Thyroid gland (tissue), 4 donors: Measurements from ENCODE around the gene SGTB. TPM values are rescaled to one million over a fixed set of nuclear protein-coding genes. Genes with fewer than 3 reads are reported as not detected.
"Not testable (repeated sequence)": the region's sequence is repeated elsewhere in the genome, so short reads cannot be mapped to it uniquely, and the experiment has no call there.

Source experiments
- DNase-seq, 2 donors: peaks; one replicate each; pipeline ENCODE4 v3.0.0-alpha.2; 2019
- H3K27ac ChIP-seq, 3 donors: fragments of 200-600 bp; sonication (generic); 1 replicate in 2 of 3; 2 replicates in 1 of 3; pipeline ENCODE4 v1.5.1; 2016 to 2019; ENCODE audit warnings: mild to moderate bottlenecking in 1 of 3, moderate library complexity in 1 of 3
- H3K27me3 ChIP-seq: fragments of 200-600 bp; sonication (generic); one replicate; pipeline ENCODE4 v1.5.1; 2019
- H3K36me3 ChIP-seq, 2 donors: fragments of 200-600 bp; sonication (generic); one replicate each; pipeline ENCODE4 v1.5.1; 2016 to 2019
- H3K4me1 ChIP-seq, 2 donors: fragments of 200-600 bp; sonication (generic); one replicate each; pipeline ENCODE4 v1.5.1; 2017 to 2019
- H3K4me3 ChIP-seq, 3 donors: fragments of 200-600 bp; sonication (generic); replicated peaks in 1 of 3; 1 replicate in 2 of 3; 2 replicates in 1 of 3; pipeline ENCODE4 v1.5.1; 2016; ENCODE audit warnings: mild to moderate bottlenecking in 1 of 3
- H3K9me3 ChIP-seq: fragments of 200-600 bp; sonication (generic); one replicate; pipeline ENCODE4 v1.5.1; 2017
- POLR2A ChIP-seq, 2 donors: fragments of 450-650 bp; IDR thresholded peaks; one replicate each; pipeline ENCODE4 v1.6.1; 2017; ENCODE audit warnings: antibody characterized with exemption in 2 of 2, mild to moderate bottlenecking in 2 of 2, moderate library complexity in 1 of 2
- WGBS, 2 donors: methylation state at CpG; one replicate each; pipeline ENCODE4 v1.1.5; 2017; 5-methylcytosine and 5-hydroxymethylcytosine counted together
- intact Hi-C: fragments of 100-400 bp; cut with DNase I; formaldehyde crosslinking; loops from one replicate; pipeline ENCODE4 v1.15.1; 2023
- total RNA-seq, 4 donors: library from RNA; depleted of rRNA; stranded (reverse); fragments of >200 nt; gene quantifications; one replicate each; pipeline ENCODE4 v1.2.3, GENCODE V29; 2016
- TF ChIP-seq, protein P1 (sequence below), 6 experiments: fragments of 200-600 bp in 3 of 6; fragments of 450-650 bp in 3 of 6; sonication (generic) in 3 of 6; IDR thresholded peaks; one replicate each; pipeline ENCODE4 v1.5.1; 2016 to 2019; ENCODE audit warnings: antibody characterized with exemption in 6 of 6, mild to moderate bottlenecking in 2 of 6, inconsistent platforms in 1 of 6, moderate library complexity in 1 of 6

Gene SGTB
- total RNA-seq, 4 donors from 2014 or later: 5.0 to 12.0 (median 6.3) TPM

DNA sequence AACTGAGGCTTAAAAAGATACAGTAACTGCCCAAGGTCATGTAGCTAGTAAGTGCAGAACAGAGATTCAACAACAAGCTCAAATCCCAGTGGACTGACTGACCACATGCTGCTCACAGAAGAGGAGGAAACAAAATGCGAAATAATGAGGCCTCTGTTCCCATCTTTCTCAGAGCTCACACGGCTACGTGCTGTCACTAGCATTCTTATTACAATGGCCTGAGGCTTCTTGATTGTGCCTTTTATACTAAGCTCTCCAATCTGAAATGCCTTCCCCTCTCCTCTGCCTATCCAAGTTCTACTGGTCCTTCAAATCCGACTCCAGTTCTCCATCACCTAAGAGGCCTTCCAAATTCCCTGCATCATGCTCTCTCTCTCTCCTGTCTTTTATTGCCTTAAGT lies 26.0 kb downstream of the SGTB start:
- intact Hi-C loops: no loop called here
- H3K27ac ChIP-seq: no peak overlapping the region
- H3K4me3 ChIP-seq: no peak overlapping the region
- DNase-seq: no peak
- TF ChIP-seq, protein P1, sequence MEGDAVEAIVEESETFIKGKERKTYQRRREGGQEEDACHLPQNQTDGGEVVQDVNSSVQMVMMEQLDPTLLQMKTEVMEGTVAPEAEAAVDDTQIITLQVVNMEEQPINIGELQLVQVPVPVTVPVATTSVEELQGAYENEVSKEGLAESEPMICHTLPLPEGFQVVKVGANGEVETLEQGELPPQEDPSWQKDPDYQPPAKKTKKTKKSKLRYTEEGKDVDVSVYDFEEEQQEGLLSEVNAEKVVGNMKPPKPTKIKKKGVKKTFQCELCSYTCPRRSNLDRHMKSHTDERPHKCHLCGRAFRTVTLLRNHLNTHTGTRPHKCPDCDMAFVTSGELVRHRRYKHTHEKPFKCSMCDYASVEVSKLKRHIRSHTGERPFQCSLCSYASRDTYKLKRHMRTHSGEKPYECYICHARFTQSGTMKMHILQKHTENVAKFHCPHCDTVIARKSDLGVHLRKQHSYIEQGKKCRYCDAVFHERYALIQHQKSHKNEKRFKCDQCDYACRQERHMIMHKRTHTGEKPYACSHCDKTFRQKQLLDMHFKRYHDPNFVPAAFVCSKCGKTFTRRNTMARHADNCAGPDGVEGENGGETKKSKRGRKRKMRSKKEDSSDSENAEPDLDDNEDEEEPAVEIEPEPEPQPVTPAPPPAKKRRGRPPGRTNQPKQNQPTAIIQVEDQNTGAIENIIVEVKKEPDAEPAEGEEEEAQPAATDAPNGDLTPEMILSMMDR (IDR thresholded peaks at IDR 0.05): no peak
- no peak for TF ChIP-seq POLR2A (IDR thresholded peaks at IDR 0.05)
- 92 to 94% methylated on average over 4 of the region's 4 CpGs for WGBS, 2 donors
- no peaks in the 10 kb centered on the region for H3K36me3 ChIP-seq
- no peaks in the 10 kb centered on the region for H3K9me3 ChIP-seq
- no peaks in the 10 kb centered on the region for H3K27me3 ChIP-seq
- H3K4me1 ChIP-seq: no peaks in the 10 kb centered on the region

DNA sequence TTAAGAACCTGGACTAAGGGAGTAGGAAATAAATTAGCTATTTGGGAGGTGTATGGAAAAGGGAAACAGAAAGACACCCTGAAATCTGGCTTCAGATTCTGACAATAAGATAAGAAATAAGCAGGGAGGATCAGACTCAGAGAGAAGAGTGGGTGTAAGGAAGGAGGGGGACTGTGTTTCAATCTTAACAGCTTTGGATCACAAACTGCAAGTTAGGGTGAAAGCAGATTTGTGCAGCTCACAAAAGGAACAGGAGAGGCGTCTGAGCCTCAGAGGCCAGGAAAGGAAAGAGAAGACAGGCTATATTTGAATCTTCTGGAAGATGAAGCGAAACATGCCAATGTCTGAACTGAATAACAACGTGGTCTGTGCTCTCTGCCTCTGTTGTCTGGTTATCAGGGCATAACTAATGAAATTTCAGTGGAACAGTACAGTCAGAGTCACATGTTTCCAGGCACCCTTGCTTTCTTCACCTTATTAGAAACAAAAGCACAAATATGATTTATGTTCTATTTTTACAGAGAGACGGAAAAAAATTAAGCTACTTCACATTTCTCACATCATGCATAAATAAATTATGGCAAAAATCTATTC lies 26.6 kb downstream of the SGTB start:
- Histone ChIP-seq H3K27ac (no peak overlapping the region), H3K9me3 (no peaks in the 10 kb centered on the region)

DNA sequence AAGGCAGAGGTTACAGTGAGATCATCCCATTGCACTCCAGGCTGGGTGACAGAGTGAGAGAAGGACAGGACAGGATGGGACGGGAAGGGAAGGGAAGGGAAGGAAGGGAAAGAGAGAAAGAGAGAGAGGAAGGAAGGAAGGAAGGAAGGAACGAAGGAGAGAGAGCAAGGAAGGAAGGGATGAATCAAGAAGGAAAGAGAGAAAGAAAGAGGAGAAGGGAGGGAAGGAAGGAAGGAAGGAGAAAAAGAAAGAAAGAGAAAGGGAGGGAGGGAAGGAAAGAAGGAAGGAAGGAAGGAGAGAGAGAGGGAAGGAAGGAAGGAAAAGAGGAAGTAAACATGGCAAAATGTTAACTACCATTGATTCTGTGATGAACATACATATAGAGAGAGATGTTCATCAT lies 28.8 kb downstream of the SGTB start:
- no peaks in the 10 kb centered on the region for H3K36me3 ChIP-seq
- no peak overlapping the region for H3K27ac ChIP-seq
- TF ChIP-seq, protein P1 (IDR thresholded peaks at IDR 0.05): no peak
- TF ChIP-seq POLR2A (IDR thresholded peaks at IDR 0.05): no peak
- no peaks in the 10 kb centered on the region for H3K27me3 ChIP-seq
- 92 to 95% methylated on average over 2 of the region's 2 CpGs for WGBS, 2 donors
- no peak for DNase-seq
- intact Hi-C loops: no loop called here
- H3K4me1 ChIP-seq: no peaks in the 10 kb centered on the region
- H3K4me3 ChIP-seq: no peak overlapping the region
- no peaks in the 10 kb centered on the region for H3K9me3 ChIP-seq

More for the DNA sequence above, 26.6 kb downstream of the SGTB start:
- H3K4me3 ChIP-seq: no peak overlapping the region
- no peaks in the 10 kb centered on the region for H3K27me3 ChIP-seq
- no peaks in the 10 kb centered on the region for H3K4me1 ChIP-seq
- TF ChIP-seq POLR2A (IDR thresholded peaks at IDR 0.05): no peak
- TF ChIP-seq, protein P1 (IDR thresholded peaks at IDR 0.05): no peak
- WGBS, 2 donors: 87% methylated on average over 4 of the region's 4 CpGs
- no peaks in the 10 kb centered on the region for H3K36me3 ChIP-seq
- intact Hi-C loops: no loop called here
- DNase-seq: no peak

DNA sequence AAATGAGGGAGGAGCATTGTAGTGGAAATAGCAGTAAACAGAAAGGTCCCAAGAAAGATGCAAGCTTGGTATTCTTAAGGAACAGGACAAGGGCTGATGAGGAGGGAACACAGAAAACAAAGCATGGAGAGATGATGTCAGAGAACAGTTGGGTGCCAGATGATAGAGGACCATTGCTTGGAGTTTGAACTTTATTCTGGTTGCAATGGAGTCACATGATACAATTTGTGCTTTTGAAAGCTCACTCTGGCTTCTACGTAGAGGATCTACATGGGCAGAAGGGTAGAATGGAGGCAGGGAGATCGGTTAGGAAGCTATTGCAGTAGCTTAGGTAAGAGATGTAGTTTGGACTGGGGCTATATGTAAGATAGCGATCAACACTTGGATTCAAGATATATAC lies 39.8 kb downstream of the SGTB start:
- 96 to 98% methylated on average over 3 of the region's 3 CpGs for WGBS, 2 donors

DNA sequence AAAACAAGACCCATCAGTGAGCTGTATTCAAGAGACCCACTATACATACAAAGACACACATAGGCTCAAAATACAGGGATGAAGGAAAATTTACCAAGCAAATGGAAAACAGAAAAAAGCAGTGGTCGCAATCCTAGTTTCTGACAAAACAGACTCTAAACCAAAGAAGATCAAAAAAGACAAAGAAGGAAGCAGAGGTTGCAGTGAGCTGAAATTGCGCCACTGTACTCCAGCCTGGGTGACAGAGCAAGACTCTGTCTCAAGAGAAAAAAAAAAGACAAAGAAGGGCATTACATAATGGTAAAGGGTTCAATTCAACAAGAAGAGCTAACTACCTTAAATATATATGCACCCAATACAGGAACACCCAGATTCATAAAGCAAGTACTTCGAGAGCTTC lies 45.9 kb downstream of the SGTB start:
- H3K9me3 ChIP-seq, H3K27ac ChIP-seq, intact Hi-C loops, H3K4me1 ChIP-seq, H3K27me3 ChIP-seq, DNase-seq, H3K4me3 ChIP-seq: not testable (repeated sequence)
- WGBS, 2 donors: 90 to 99% methylated on average over 3 of the region's 3 CpGs
- peaks cover 0 to 14% of the 10 kb centered on the region in 2 donors for H3K36me3 ChIP-seq

More for the DNA sequence above, 39.8 kb downstream of the SGTB start:
- Histone ChIP-seq H3K27ac (no peak overlapping the region), H3K36me3 (peaks cover 0 to 14% of the 10 kb centered on the region in 2 donors), H3K4me3 (no peak overlapping the region), H3K4me1 (no peaks in the 10 kb centered on the region), H3K9me3 (no peaks in the 10 kb centered on the region), H3K27me3 (no peaks in the 10 kb centered on the region)
- no peak for DNase-seq
- intact Hi-C loops: no loop called here
- TF ChIP-seq, protein P1 (IDR thresholded peaks at IDR 0.05): no peak
- TF ChIP-seq POLR2A (IDR thresholded peaks at IDR 0.05): no peak
